ENCODE results near the gene YKT6.

The YKT6 gene

GRCh38 chr7:44191171-44191570 is 9.6 kb upstream of the YKT6 start:
- no peak overlapping the region for H3K27ac ChIP-seq
- TF ChIP-seq CTCF (conservative IDR thresholded peaks at IDR 0.05): no peak
- TF ChIP-seq ZFX (IDR thresholded peaks at IDR 0.05): no peak

- TF ChIP-seq CTCF (conservative IDR thresholded peaks at IDR 0.05): no peak
- no peak for TF ChIP-seq ZFX (IDR thresholded peaks at IDR 0.05)
- no peak overlapping the region for H3K27ac ChIP-seq
Observed at GRCh38 chr7:44193011-44193802, 7.6 kb upstream of the YKT6 start.

GRCh38 chr7:44194069-44194468 is 6.7 kb upstream of the YKT6 start:
- no peak for TF ChIP-seq ZFX (IDR thresholded peaks at IDR 0.05)
- no peak for TF ChIP-seq CTCF (conservative IDR thresholded peaks at IDR 0.05)
- H3K27ac ChIP-seq: no peak overlapping the region

GRCh38 chr7:44194562-44195145 is 6.1 kb upstream of the YKT6 start:
- TF ChIP-seq ZFX (IDR thresholded peaks at IDR 0.05): no peak
- no peak for TF ChIP-seq CTCF (conservative IDR thresholded peaks at IDR 0.05)
- no peak overlapping the region for H3K27ac ChIP-seq

- no peak overlapping the region for H3K27ac ChIP-seq
- no peak for TF ChIP-seq ZFX (IDR thresholded peaks at IDR 0.05)
Observed at GRCh38 chr7:44195889-44196288, 4.9 kb upstream of the YKT6 start.

GRCh38 chr7:44196450-44196872 is 4.3 kb upstream of the YKT6 start:
- TF ChIP-seq ZFX (IDR thresholded peaks at IDR 0.05) (no peak), CTCF (conservative IDR thresholded peaks at IDR 0.05) (peak; percentile 72)
- no peak overlapping the region for H3K27ac ChIP-seq

- H3K27ac ChIP-seq: no peak overlapping the region
- TF ChIP-seq ZFX (IDR thresholded peaks at IDR 0.05) (no peak), CTCF (conservative IDR thresholded peaks at IDR 0.05) (no peak)
Observed at GRCh38 chr7:44197474-44197873, 3.3 kb upstream of the YKT6 start.

- H3K27ac ChIP-seq: peak overlapping the region; percentile 84; the same call in 1 of the 2 replicates
Observed at GRCh38 chr7:44200163-44200562, 615 bp upstream of the YKT6 start.
